Mesenchymal stem cell (in vitro differentiated cells and primary cell): Measurements from ENCODE around the gene ITSN1.

Experiments used
- DNase-seq: peaks from one replicate; pipeline ENCODE4 v3.0.0-alpha.2; 2013
- H2AFZ ChIP-seq: one replicate; pipeline ENCODE4 v1.6.1; 2013; ENCODE audit warnings: low read depth, mild to moderate bottlenecking, control low read depth, inconsistent platforms, low read length, moderate library complexity
- H2AK5ac ChIP-seq: 2 replicates; pipeline ENCODE4 v1.6.1; 2013; ENCODE audit warnings: low read length, moderate library complexity, mild to moderate bottlenecking, inconsistent platforms; ENCODE audit not compliant: severe bottlenecking
- H2BK120ac ChIP-seq: one replicate; pipeline ENCODE4 v1.6.1; 2013; ENCODE audit warnings: low read depth, mild to moderate bottlenecking, inconsistent platforms, low read length, moderate library complexity
- H2BK12ac ChIP-seq, 2 experiments: one replicate each; pipeline ENCODE4 v1.6.1; 2013; ENCODE audit warnings: inconsistent platforms in 2 of 2, low read length in 2 of 2, mild to moderate bottlenecking in 2 of 2, moderate library complexity in 2 of 2, control low read depth in 1 of 2
- H2BK15ac ChIP-seq: one replicate; pipeline ENCODE4 v1.6.1; 2013; ENCODE audit warnings: mild to moderate bottlenecking, low read depth, inconsistent platforms; ENCODE audit not compliant: poor library complexity, severe bottlenecking
- H2BK5ac ChIP-seq: 2 replicates; pipeline ENCODE4 v1.6.1; 2013; ENCODE audit warnings: low read depth, mild to moderate bottlenecking, low read length, control low read depth, inconsistent platforms; ENCODE audit not compliant: poor library complexity, severe bottlenecking
- H3K14ac ChIP-seq, 2 experiments: one replicate each; pipeline ENCODE4 v1.6.1; 2013; ENCODE audit warnings: inconsistent platforms in 2 of 2, low read length in 2 of 2, control low read depth in 1 of 2, mild to moderate bottlenecking in 1 of 2, moderate library complexity in 1 of 2
- H3K18ac ChIP-seq, 2 experiments: one replicate each; pipeline ENCODE4 v1.6.1; 2013; ENCODE audit warnings: inconsistent platforms in 2 of 2, low read length in 2 of 2, control low read depth in 1 of 2, low read depth in 1 of 2, mild to moderate bottlenecking in 1 of 2
- H3K23ac ChIP-seq, 2 experiments: one replicate each; pipeline ENCODE4 v1.6.1; 2013; ENCODE audit warnings: inconsistent platforms in 2 of 2, low read length in 2 of 2, mild to moderate bottlenecking in 2 of 2, moderate library complexity in 2 of 2, control low read depth in 1 of 2
- H3K27ac ChIP-seq: 2 replicates; pipeline ENCODE4 v1.5.1; 2013; ENCODE audit warnings: mild to moderate bottlenecking, moderate library complexity, low read length, control low read depth, inconsistent platforms; ENCODE audit not compliant: poor library complexity, severe bottlenecking
- H3K27me3 ChIP-seq, 2 experiments: 2 replicates each; pipeline versions ENCODE4 v1.6.1 to v1.7.0; 2013; ENCODE audit warnings: low read length in 2 of 2, mild to moderate bottlenecking in 2 of 2, moderate library complexity in 2 of 2, control low read depth in 1 of 2, inconsistent platforms in 1 of 2; ENCODE audit not compliant: control insufficient read depth in 1 of 2, insufficient read depth in 1 of 2
- H3K36me3 ChIP-seq, 2 experiments: 2 replicates each; pipeline versions ENCODE4 v1.6.1 to v1.7.0; 2013; ENCODE audit warnings: low read length in 2 of 2, control low read depth in 1 of 2, inconsistent platforms in 1 of 2, low read depth in 1 of 2, mild to moderate bottlenecking in 1 of 2; ENCODE audit not compliant: insufficient read depth in 2 of 2, control insufficient read depth in 1 of 2
- H3K4ac ChIP-seq, 2 experiments: one replicate each; pipeline ENCODE4 v1.6.1; 2013; ENCODE audit warnings: inconsistent platforms in 2 of 2, low read length in 2 of 2, mild to moderate bottlenecking in 2 of 2, moderate library complexity in 2 of 2, control low read depth in 1 of 2, low read depth in 1 of 2
- H3K4me1 ChIP-seq: 2 replicates; pipeline ENCODE4 v1.6.1; 2013; ENCODE audit warnings: low read depth, low read length, control low read depth; ENCODE audit not compliant: control insufficient read depth, insufficient read depth
- H3K4me2 ChIP-seq: 2 replicates; pipeline ENCODE4 v1.6.1; 2013; ENCODE audit warnings: low read length, mild to moderate bottlenecking, inconsistent platforms; ENCODE audit not compliant: poor library complexity, severe bottlenecking
- H3K4me3 ChIP-seq, 2 experiments: 2 replicates each; pipeline versions ENCODE4 v1.5.1 to v1.7.0; 2013; ENCODE audit warnings: low read length in 2 of 2, mild to moderate bottlenecking in 2 of 2, control low read depth in 1 of 2, low read depth in 1 of 2; ENCODE audit not compliant: insufficient read depth in 1 of 2
- H3K79me1 ChIP-seq: replicated peaks from 2 replicates; pipeline ENCODE4 v1.6.1; 2013; ENCODE audit warnings: mild to moderate bottlenecking, control low read depth, low read length, inconsistent platforms; ENCODE audit not compliant: poor library complexity, severe bottlenecking
- H3K9ac ChIP-seq: 2 replicates; pipeline ENCODE4 v1.7.0; 2013; ENCODE audit warnings: mild to moderate bottlenecking, low read length, moderate library complexity
- H3K9me3 ChIP-seq: 2 replicates; pipeline ENCODE4 v1.7.0; 2013; ENCODE audit warnings: mild to moderate bottlenecking, low read length; ENCODE audit not compliant: control insufficient read depth
- H4K8ac ChIP-seq: one replicate; pipeline ENCODE4 v1.6.1; 2013; ENCODE audit warnings: inconsistent platforms, mild to moderate bottlenecking, low read length, moderate library complexity
- H4K91ac ChIP-seq: one replicate; pipeline ENCODE4 v1.6.1; 2013; ENCODE audit warnings: mild to moderate bottlenecking, low read length, inconsistent platforms
- WGBS: methylation state at CpG from one replicate; pipeline ENCODE4 v1.1.7; 2013; ENCODE audit warnings: mixed read lengths; 5-methylcytosine and 5-hydroxymethylcytosine counted together

ITSN1 gene

GRCh38 chr21:33754481-33754880, 112.2 kb downstream of the ITSN1 start:
- Histone ChIP-seq H2AFZ (no peak overlapping the region), H3K27me3 (no peaks in the 10 kb centered on the region), H3K4me2 (no peak overlapping the region), H3K18ac (no peak overlapping the region), H3K79me1 (peaks cover 12% of the 10 kb centered on the region), H3K4me1 (no peaks in the 10 kb centered on the region), H3K14ac (no peak overlapping the region), H2BK5ac (no peak overlapping the region), H3K27ac (no peak overlapping the region), H2BK12ac (no peak overlapping the region), H3K4me3 (no peak overlapping the region), H3K23ac (no peak overlapping the region), H4K91ac (no peak overlapping the region), H3K36me3 (peaks cover 9 to 34% of the 10 kb centered on the region in 2 experiments), H2BK120ac (no peak overlapping the region), H2BK15ac (no peak overlapping the region), H2AK5ac (no peak overlapping the region), H4K8ac (no peak overlapping the region), H3K9ac (no peak overlapping the region), H3K9me3 (no peaks in the 10 kb centered on the region), H3K4ac (no peak overlapping the region)
- no peak for DNase-seq
- 98% methylated on average over 3 of the region's 4 CpGs for WGBS

- Histone ChIP-seq H3K9me3 (no peaks in the 10 kb centered on the region), H2AK5ac (no peak overlapping the region), H3K79me1 (peaks cover 9% of the 10 kb centered on the region), H3K9ac (no peak overlapping the region), H3K23ac (no peak overlapping the region), H3K4me3 (no peak overlapping the region), H2BK12ac (no peak overlapping the region), H3K4me2 (no peak overlapping the region), H2BK120ac (no peak overlapping the region), H4K91ac (no peak overlapping the region), H2BK5ac (no peak overlapping the region), H3K27me3 (no peaks in the 10 kb centered on the region), H3K14ac (no peak overlapping the region), H3K36me3 (peaks cover 6 to 34% of the 10 kb centered on the region in 2 experiments), H2AFZ (no peak overlapping the region), H3K4ac (no peak overlapping the region), H3K4me1 (peaks cover under 1% of the 10 kb centered on the region), H4K8ac (no peak overlapping the region), H3K27ac (no peak overlapping the region), H2BK15ac (no peak overlapping the region), H3K18ac (no peak overlapping the region)
- no peak for DNase-seq
- WGBS: 100% methylated on average over 1 of the region's 1 CpG
Measured at GRCh38 chr21:33755354-33755753, 113.1 kb downstream of the ITSN1 start.

GRCh38 chr21:33760641-33761440, 118.5 kb downstream of the ITSN1 start:
- no peaks in the 10 kb centered on the region for H3K9me3 ChIP-seq
- peaks cover 9 to 19% of the 10 kb centered on the region in 2 experiments for H3K36me3 ChIP-seq
- peak overlapping the region; percentile 92 for H2BK5ac ChIP-seq
- no peak overlapping the region for H3K14ac ChIP-seq
- H2BK15ac ChIP-seq: peak overlapping the region; percentile 60
- peak overlapping the region; percentile 51 for H4K8ac ChIP-seq
- peak overlapping the region; percentile 69 for H4K91ac ChIP-seq
- H3K9ac ChIP-seq: peak overlapping the region; percentile 92
- H3K4ac ChIP-seq: no peak overlapping the region
- peak overlapping the region; percentile 99 for H3K27ac ChIP-seq
- H2BK12ac ChIP-seq: peak overlapping the region in 1 of 2 experiments; percentile 65
- no peak overlapping the region for H3K23ac ChIP-seq
- peaks cover 11% of the 10 kb centered on the region for H3K4me1 ChIP-seq
- peak; percentile 79 for DNase-seq
- peak overlapping the region; percentile 57 for H3K4me2 ChIP-seq
- no peaks in the 10 kb centered on the region for H3K27me3 ChIP-seq
- 26% methylated on average over 7 of the region's 9 CpGs for WGBS
- H2AK5ac ChIP-seq: peak overlapping the region; percentile 80
- H2BK120ac ChIP-seq: no peak overlapping the region
- peak overlapping the region in 1 of 2 experiments; percentile 62 for H3K4me3 ChIP-seq
- H3K79me1 ChIP-seq: peaks cover 14% of the 10 kb centered on the region
- H3K18ac ChIP-seq: peak overlapping the region; percentile 54 to 64
- H2AFZ ChIP-seq: no peak overlapping the region

GRCh38 chr21:33761441-33762036, 119.2 kb downstream of the ITSN1 start:
- WGBS: no CpG with 5 or more reads among the region's 6 CpGs
- Histone ChIP-seq H2BK120ac (no peak overlapping the region), H2AK5ac (no peak overlapping the region), H2BK15ac (peak overlapping the region; percentile 60), H3K4me2 (peak overlapping the region; percentile 57), H3K23ac (no peak overlapping the region), H4K91ac (no peak overlapping the region), H3K36me3 (peaks cover 9 to 26% of the 10 kb centered on the region in 2 experiments), H3K27me3 (no peaks in the 10 kb centered on the region), H3K4me1 (peaks cover 12% of the 10 kb centered on the region), H3K4me3 (peak overlapping the region in 1 of 2 experiments; percentile 62), H4K8ac (no peak overlapping the region), H2BK12ac (no peak overlapping the region), H3K14ac (no peak overlapping the region), H3K9ac (peak overlapping the region; percentile 92), H3K4ac (no peak overlapping the region), H2AFZ (no peak overlapping the region), H2BK5ac (peak overlapping the region; percentile 92), H3K9me3 (no peaks in the 10 kb centered on the region), H3K18ac (peak overlapping the region in 1 of 2 experiments; percentile 64), H3K79me1 (peaks cover 14% of the 10 kb centered on the region), H3K27ac (peak overlapping the region; percentile 99)
- DNase-seq: peak; percentile 98
